Measurements from ENCODE around the gene TMC2.
A peak's percentile ranks its signal among the peaks of the same experiment; 100 is the strongest.

TMC2 gene

GRCh38 chr20:2691127-2691526, 154.8 kb downstream of the TMC2 start:
- ChIA-PET CTCF (no interaction called here), POLR2A (ENCODE audit: low non-redundant PET) (no interaction called here)
- H3K27ac ChIP-seq, result peak overlapping the region; percentile 61; the same call in 1 of the 2 replicates
- TF ChIP-seq CTCF (conservative IDR thresholded peaks at IDR 0.05; ENCODE audit: low read depth), result no peak
- DNase-seq (ENCODE audit: low spot score), result no peak
